K562 (cell line): Measurements from ENCODE around the gene MYL4. TPM values are rescaled to one million over a fixed set of nuclear protein-coding genes. Genes with fewer than 3 reads are reported as not detected.
A peak's percentile ranks its signal among the peaks of the same experiment; 100 is the strongest.

Experiments
- CREM ChIP-seq: IDR thresholded peaks from 2 replicates; pipeline ENCODE4 v1.6.1; 2014; ENCODE audit warnings: antibody characterized with exemption, low read depth
- FOXA1 ChIP-seq: fragments of 450-650 bp; IDR thresholded peaks from 2 replicates; pipeline ENCODE4 v1.6.1; 2016; ENCODE audit warnings: mild to moderate bottlenecking, borderline replicate concordance
- FOXK2 ChIP-seq, 2 experiments: fragments of 450-650 bp; IDR thresholded peaks in 1 of 2; conservative IDR thresholded peaks in 1 of 2; 2 replicates each; pipeline ENCODE4 v1.6.1; 2016; ENCODE audit warnings: low read depth in 2 of 2, mild to moderate bottlenecking in 1 of 2
- HCFC1 ChIP-seq: IDR thresholded peaks from 2 replicates; pipeline ENCODE4 v1.6.1; 2012; ENCODE audit warnings: low read depth, low read length, improper control_type of control experiment
- KDM4B ChIP-seq, 2 experiments: fragments of 450-650 bp in 1 of 2; sonication (generic) in 1 of 2; IDR thresholded peaks; 2 replicates each; pipeline ENCODE4 v1.6.1; 2016 to 2017; ENCODE audit warnings: borderline replicate concordance in 2 of 2, antibody characterized with exemption in 1 of 2, low read depth in 1 of 2, mild to moderate bottlenecking in 1 of 2
- NFE2 ChIP-seq: IDR thresholded peaks from 2 replicates; pipeline ENCODE4 v1.6.1; 2014; ENCODE audit warnings: antibody characterized with exemption, low read depth
- OTX1 ChIP-seq: fragments of 450-650 bp; formaldehyde crosslinking; IDR thresholded peaks from 2 replicates; pipeline ENCODE4 v1.4.0; 2022; ENCODE audit warnings: mild to moderate bottlenecking
- SMARCE1 ChIP-seq: fragments of 450-650 bp; IDR thresholded peaks from 2 replicates; pipeline ENCODE4 v1.7.1; 2016; ENCODE audit warnings: mild to moderate bottlenecking
- TEAD4 ChIP-seq, 2 experiments: sonication (generic) in 1 of 2; formaldehyde crosslinking in 1 of 2; IDR thresholded peaks; 2 replicates each; pipeline versions ENCODE4 v1.6.1 to v1.8.0; 2012 to 2022; ENCODE audit warnings: borderline replicate concordance in 1 of 2, inconsistent platforms in 1 of 2, low read length in 1 of 2, mild to moderate bottlenecking in 1 of 2, missing genetic modification reagents in 1 of 2
- polyA plus RNA-seq, 8 experiments: library from polyadenylated mRNA; depleted of rRNA in 4 of 8; stranded (reverse) in 5 of 8; unstranded in 3 of 8; fragments of >200 nt; fragmentation: Nextera tagmentation in 2 of 8; fragmentation: Illumina TruSeq in 1 of 8; extraction: Ambion mirVana in 2 of 8; extraction: Trizol in 1 of 8; gene quantifications; 2 replicates each; pipeline versions ENCODE4 v1.2.1 to v1.2.3, GENCODE V29; 2011 to 2014; ENCODE audit warnings: inconsistent platforms in 1 of 8, missing spikeins in 1 of 8
- total RNA-seq, 7 experiments: library from RNA; depleted of rRNA in 6 of 7; stranded (reverse); fragments of >200 nt in 6 of 7; fragmentation: Illumina TruSeq in 2 of 7; extraction: Trizol in 2 of 7; gene quantifications; 2 replicates each; pipeline versions ENCODE4 v1.2.1 to v1.2.3, GENCODE V29; 2011 to 2021; ENCODE audit warnings: low replicate concordance in 1 of 7
- TF ChIP-seq, protein P1 (sequence below): sonication (generic); formaldehyde crosslinking; IDR thresholded peaks from 2 replicates; pipeline ENCODE4 v1.8.0; 2022; ENCODE audit warnings: missing genetic modification reagents, mild to moderate bottlenecking, borderline replicate concordance
- TF ChIP-seq, protein P2 (sequence below): fragments of 450-650 bp; IDR thresholded peaks from 2 replicates; pipeline ENCODE4 v1.6.1; 2018; ENCODE audit not compliant: partially characterized antibody
- TF ChIP-seq, protein P3 (sequence below), 2 experiments: fragments of 450-650 bp in 1 of 2; sonication (generic) in 1 of 2; formaldehyde crosslinking in 1 of 2; IDR thresholded peaks; 2 replicates each; pipeline versions ENCODE4 v1.7.1 to v1.9.0; 2016 to 2022; ENCODE audit warnings: inconsistent platforms in 1 of 2, mild to moderate bottlenecking in 1 of 2, missing genetic modification reagents in 1 of 2

Gene MYL4
- total and polyA plus RNA-seq, 9 of the 15 experiments (the other 6 are each of a cell fraction or from before 2014, with no cell fraction given): 117 to 423 (median 221) TPM

DNA sequence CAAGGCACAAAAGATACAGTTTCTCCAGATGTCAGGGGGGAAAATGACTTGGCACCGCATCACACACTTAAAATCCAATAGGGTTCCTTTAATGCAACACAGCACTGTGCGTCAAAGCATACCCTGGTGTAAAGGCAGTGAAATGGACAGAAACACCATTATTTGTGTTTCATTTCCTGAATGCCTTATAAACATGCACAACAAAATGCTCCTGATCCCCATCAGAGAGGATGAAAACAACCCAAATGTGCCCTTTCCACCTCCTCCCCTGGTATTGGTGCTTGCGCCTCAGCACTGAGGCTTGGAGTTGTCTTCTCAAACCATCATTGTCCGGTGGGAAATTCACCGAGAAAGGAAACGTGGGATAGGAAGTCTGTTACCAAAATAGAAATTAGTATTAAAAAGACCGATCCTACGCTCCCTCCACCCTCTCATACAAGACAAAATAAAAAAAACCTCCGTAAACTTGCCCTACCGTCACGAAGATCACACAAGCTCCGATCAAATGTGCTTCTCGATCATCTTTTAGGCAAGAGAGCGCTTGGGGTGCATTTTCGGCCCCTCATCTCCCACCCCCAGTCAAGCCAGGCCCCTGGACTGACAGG is 20.8 kb upstream of the MYL4 start (continued):
- TF ChIP-seq, protein P1, sequence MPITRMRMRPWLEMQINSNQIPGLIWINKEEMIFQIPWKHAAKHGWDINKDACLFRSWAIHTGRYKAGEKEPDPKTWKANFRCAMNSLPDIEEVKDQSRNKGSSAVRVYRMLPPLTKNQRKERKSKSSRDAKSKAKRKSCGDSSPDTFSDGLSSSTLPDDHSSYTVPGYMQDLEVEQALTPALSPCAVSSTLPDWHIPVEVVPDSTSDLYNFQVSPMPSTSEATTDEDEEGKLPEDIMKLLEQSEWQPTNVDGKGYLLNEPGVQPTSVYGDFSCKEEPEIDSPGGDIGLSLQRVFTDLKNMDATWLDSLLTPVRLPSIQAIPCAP: no peak
- TF ChIP-seq NFE2: 0 out of 2 replicates have a peak, but pooled peaks have one; percentile 14
- TF ChIP-seq, protein P2, sequence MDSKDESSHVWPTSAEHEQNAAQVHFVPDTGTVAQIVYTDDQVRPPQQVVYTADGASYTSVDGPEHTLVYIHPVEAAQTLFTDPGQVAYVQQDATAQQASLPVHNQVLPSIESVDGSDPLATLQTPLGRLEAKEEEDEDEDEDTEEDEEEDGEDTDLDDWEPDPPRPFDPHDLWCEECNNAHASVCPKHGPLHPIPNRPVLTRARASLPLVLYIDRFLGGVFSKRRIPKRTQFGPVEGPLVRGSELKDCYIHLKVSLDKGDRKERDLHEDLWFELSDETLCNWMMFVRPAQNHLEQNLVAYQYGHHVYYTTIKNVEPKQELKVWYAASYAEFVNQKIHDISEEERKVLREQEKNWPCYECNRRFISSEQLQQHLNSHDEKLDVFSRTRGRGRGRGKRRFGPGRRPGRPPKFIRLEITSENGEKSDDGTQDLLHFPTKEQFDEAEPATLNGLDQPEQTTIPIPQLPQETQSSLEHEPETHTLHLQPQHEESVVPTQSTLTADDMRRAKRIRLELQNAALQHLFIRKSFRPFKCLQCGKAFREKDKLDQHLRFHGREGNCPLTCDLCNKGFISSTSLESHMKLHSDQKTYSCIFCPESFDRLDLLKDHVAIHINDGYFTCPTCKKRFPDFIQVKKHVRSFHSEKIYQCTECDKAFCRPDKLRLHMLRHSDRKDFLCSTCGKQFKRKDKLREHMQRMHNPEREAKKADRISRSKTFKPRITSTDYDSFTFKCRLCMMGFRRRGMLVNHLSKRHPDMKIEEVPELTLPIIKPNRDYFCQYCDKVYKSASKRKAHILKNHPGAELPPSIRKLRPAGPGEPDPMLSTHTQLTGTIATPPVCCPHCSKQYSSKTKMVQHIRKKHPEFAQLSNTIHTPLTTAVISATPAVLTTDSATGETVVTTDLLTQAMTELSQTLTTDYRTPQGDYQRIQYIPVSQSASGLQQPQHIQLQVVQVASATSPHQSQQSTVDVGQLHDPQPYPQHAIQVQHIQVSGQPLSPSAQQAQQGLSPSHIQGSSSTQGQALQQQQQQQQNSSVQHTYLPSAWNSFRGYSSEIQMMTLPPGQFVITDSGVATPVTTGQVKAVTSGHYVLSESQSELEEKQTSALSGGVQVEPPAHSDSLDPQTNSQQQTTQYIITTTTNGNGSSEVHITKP: peak; percentile 65
- TF ChIP-seq CREM: 0 out of 2 replicates have a peak, but pooled peaks have one; percentile 44
- peak; percentile 21 to 57; a peak in 1 of 4 replicates for TF ChIP-seq FOXK2 (conservative IDR thresholded peaks at IDR 0.05 in 1 of 2, IDR thresholded peaks at IDR 0.05 in 1 of 2; ENCODE audit: low read depth in 2 of 2)
- TF ChIP-seq FOXA1: no peak
- TF ChIP-seq, protein P3, sequence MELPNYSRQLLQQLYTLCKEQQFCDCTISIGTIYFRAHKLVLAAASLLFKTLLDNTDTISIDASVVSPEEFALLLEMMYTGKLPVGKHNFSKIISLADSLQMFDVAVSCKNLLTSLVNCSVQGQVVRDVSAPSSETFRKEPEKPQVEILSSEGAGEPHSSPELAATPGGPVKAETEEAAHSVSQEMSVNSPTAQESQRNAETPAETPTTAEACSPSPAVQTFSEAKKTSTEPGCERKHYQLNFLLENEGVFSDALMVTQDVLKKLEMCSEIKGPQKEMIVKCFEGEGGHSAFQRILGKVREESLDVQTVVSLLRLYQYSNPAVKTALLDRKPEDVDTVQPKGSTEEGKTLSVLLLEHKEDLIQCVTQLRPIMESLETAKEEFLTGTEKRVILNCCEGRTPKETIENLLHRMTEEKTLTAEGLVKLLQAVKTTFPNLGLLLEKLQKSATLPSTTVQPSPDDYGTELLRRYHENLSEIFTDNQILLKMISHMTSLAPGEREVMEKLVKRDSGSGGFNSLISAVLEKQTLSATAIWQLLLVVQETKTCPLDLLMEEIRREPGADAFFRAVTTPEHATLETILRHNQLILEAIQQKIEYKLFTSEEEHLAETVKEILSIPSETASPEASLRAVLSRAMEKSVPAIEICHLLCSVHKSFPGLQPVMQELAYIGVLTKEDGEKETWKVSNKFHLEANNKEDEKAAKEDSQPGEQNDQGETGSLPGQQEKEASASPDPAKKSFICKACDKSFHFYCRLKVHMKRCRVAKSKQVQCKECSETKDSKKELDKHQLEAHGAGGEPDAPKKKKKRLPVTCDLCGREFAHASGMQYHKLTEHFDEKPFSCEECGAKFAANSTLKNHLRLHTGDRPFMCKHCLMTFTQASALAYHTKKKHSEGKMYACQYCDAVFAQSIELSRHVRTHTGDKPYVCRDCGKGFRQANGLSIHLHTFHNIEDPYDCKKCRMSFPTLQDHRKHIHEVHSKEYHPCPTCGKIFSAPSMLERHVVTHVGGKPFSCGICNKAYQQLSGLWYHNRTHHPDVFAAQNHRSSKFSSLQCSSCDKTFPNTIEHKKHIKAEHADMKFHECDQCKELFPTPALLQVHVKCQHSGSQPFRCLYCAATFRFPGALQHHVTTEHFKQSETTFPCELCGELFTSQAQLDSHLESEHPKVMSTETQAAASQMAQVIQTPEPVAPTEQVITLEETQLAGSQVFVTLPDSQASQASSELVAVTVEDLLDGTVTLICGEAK (IDR thresholded peaks at IDR 0.05): no peak
- TF ChIP-seq, protein P3 (CRISPR knock-in tag; IDR thresholded peaks at IDR 0.05): no peak
- 0 out of 2 replicates have a peak, but pooled peaks have one; percentile 8 for TF ChIP-seq SMARCE1
- 0 out of 2 replicates have a peak, but pooled peaks have one; percentile 6 for TF ChIP-seq HCFC1
- no peak for TF ChIP-seq KDM4B (IDR thresholded peaks at IDR 0.05; ENCODE audit: borderline replicate concordance in 2 of 2, low read depth in 1 of 2)
- TF ChIP-seq OTX1 (CRISPR knock-in tag): 0 out of 2 replicates have a peak, but pooled peaks have one; percentile 29
- peak; percentile 37; the same call in 1 of the 2 replicates for TF ChIP-seq TEAD4 (IDR thresholded peaks at IDR 0.05; ENCODE audit: low read length)
- TF ChIP-seq TEAD4 (CRISPR knock-in tag; IDR thresholded peaks at IDR 0.05; ENCODE audit: borderline replicate concordance): no peak
